GM12878 (cell line): ENCODE measurements around the gene TES. TPM values are rescaled to one million over a fixed set of nuclear protein-coding genes. Genes with fewer than 3 reads are reported as not detected.

Experiments used
- CBX3 ChIP-seq: fragments of 200-600 bp; sonication (generic); IDR thresholded peaks from 2 replicates; pipeline ENCODE4 v1.6.1; 2016; ENCODE audit warnings: low read depth, borderline replicate concordance
- CHD4 ChIP-seq: fragments of 200-600 bp; sonication (generic); IDR thresholded peaks from 2 replicates; pipeline ENCODE4 v1.6.1; 2016; ENCODE audit warnings: mild to moderate bottlenecking
- ESRRA ChIP-seq: IDR thresholded peaks from 2 replicates; pipeline ENCODE4 v1.6.1; 2012; ENCODE audit warnings: mild to moderate bottlenecking, low read length, improper control_type of control experiment
- ETV6 ChIP-seq, 2 experiments: fragments of 450-650 bp in 1 of 2; IDR thresholded peaks in 1 of 2; conservative IDR thresholded peaks in 1 of 2; 2 replicates each; pipeline ENCODE4 v1.6.1; 2014; ENCODE audit warnings: antibody characterized with exemption in 1 of 2, borderline replicate concordance in 1 of 2, low read depth in 1 of 2, mild to moderate bottlenecking in 1 of 2, moderate library complexity in 1 of 2
- MXI1 ChIP-seq: fragments of 150-350 bp; IDR thresholded peaks from 2 replicates; pipeline ENCODE4 v1.6.1; 2011; ENCODE audit warnings: low read depth, mild to moderate bottlenecking, inconsistent platforms, low read length, improper control_type of control experiment
- NRF1 ChIP-seq: conservative IDR thresholded peaks from 2 replicates; pipeline ENCODE4 v1.6.1; 2011; ENCODE audit warnings: mild to moderate bottlenecking, low read depth, low read length, improper control_type of control experiment
- PAX8 ChIP-seq: fragments of 450-650 bp; IDR thresholded peaks from 2 replicates; pipeline ENCODE4 v1.6.1; 2017; ENCODE audit warnings: mild to moderate bottlenecking, moderate library complexity
- RELA ChIP-seq: fragments of 450-650 bp; IDR thresholded peaks from 2 replicates; pipeline ENCODE4 v1.8.0; 2014; ENCODE audit warnings: borderline replicate concordance; ENCODE audit not compliant: partially characterized antibody
- SIN3A ChIP-seq: IDR thresholded peaks from 2 replicates; pipeline ENCODE4 v1.6.1; 2012; ENCODE audit warnings: low read depth, low read length, improper control_type of control experiment
- ZNF207 ChIP-seq: fragments of 450-650 bp; IDR thresholded peaks from 2 replicates; pipeline ENCODE4 v1.6.1; 2014; ENCODE audit warnings: antibody characterized with exemption, mild to moderate bottlenecking, borderline replicate concordance
- polyA plus RNA-seq, 11 experiments: library from polyadenylated mRNA; depleted of rRNA in 4 of 11; unstranded in 6 of 11; stranded (reverse) in 5 of 11; fragments of >200 nt; fragmentation: Nextera tagmentation in 4 of 11; fragmentation: Illumina TruSeq in 1 of 11; extraction: Ambion mirVana in 4 of 11; extraction: Trizol in 1 of 11; gene quantifications; 1 replicate in 1 of 11; 2 replicates in 10 of 11; pipeline versions ENCODE4 v1.2.1 to v1.2.3, GENCODE V29; 2011 to 2016; ENCODE audit warnings: inconsistent platforms in 2 of 11, missing spikeins in 2 of 11, low read depth in 1 of 11
- total RNA-seq, 4 experiments: library from RNA; depleted of rRNA in 3 of 4; stranded (reverse); fragments of >200 nt in 3 of 4; fragmentation: Illumina TruSeq in 1 of 4; extraction: Trizol in 1 of 4; gene quantifications; 2 replicates each; pipeline versions ENCODE4 v1.2.1 to v1.2.3, GENCODE V29; 2013 to 2021
- TF ChIP-seq, protein P1 (sequence below): fragments of 450-650 bp; IDR thresholded peaks from 2 replicates; pipeline ENCODE4 v1.6.1; 2017; ENCODE audit warnings: mild to moderate bottlenecking, moderate library complexity
- TF ChIP-seq, protein P2 (sequence below): IDR thresholded peaks from 2 replicates; pipeline ENCODE4 v1.6.1; 2012; ENCODE audit warnings: low read depth, low read length, improper control_type of control experiment

TES gene
- total and polyA plus RNA-seq, 10 of the 15 experiments (the other 5 are each of a cell fraction or from before 2014, with no cell fraction given) = 31.2 to 77.5 (median 59.2) TPM

DNA sequence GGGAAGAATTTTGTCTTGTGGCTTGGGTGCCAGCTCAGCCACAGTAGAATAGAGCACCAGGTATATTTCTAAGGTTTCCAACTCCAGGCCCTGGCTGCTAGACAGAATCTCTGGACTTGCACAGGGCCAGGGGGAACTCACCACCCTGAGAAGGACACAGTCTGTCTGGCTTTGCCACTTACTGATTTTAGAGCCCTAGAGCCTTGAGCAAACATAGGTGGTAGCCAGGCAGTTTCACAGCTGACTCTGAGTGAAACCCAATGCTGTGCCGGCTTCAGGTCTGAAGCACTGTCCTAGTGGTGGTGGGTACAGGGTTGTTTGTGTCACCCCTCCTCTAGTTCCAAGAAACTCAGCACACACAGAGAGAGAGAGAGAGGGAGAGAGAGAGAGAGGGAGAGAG is 81.6 kb downstream of the TES start (continued):
- TF ChIP-seq, protein P1, sequence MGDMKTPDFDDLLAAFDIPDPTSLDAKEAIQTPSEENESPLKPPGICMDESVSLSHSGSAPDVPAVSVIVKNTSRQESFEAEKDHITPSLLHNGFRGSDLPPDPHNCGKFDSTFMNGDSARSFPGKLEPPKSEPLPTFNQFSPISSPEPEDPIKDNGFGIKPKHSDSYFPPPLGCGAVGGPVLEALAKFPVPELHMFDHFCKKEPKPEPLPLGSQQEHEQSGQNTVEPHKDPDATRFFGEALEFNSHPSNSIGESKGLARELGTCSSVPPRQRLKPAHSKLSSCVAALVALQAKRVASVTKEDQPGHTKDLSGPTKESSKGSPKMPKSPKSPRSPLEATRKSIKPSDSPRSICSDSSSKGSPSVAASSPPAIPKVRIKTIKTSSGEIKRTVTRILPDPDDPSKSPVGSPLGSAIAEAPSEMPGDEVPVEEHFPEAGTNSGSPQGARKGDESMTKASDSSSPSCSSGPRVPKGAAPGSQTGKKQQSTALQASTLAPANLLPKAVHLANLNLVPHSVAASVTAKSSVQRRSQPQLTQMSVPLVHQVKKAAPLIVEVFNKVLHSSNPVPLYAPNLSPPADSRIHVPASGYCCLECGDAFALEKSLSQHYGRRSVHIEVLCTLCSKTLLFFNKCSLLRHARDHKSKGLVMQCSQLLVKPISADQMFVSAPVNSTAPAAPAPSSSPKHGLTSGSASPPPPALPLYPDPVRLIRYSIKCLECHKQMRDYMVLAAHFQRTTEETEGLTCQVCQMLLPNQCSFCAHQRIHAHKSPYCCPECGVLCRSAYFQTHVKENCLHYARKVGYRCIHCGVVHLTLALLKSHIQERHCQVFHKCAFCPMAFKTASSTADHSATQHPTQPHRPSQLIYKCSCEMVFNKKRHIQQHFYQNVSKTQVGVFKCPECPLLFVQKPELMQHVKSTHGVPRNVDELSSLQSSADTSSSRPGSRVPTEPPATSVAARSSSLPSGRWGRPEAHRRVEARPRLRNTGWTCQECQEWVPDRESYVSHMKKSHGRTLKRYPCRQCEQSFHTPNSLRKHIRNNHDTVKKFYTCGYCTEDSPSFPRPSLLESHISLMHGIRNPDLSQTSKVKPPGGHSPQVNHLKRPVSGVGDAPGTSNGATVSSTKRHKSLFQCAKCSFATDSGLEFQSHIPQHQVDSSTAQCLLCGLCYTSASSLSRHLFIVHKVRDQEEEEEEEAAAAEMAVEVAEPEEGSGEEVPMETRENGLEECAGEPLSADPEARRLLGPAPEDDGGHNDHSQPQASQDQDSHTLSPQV = no peak
- TF ChIP-seq NRF1 (no peak), MXI1 (no peak), ESRRA (no peak), CBX3 (no peak), SIN3A (no peak), ZNF207 (no peak), RELA (no peak), CHD4 (no peak), PAX8 (no peak), ETV6 (conservative IDR thresholded peaks at IDR 0.05 in 1 of 2, IDR thresholded peaks at IDR 0.05 in 1 of 2; ENCODE audit: borderline replicate concordance in 1 of 2, low read depth in 1 of 2) (no peak)
- TF ChIP-seq, protein P2, sequence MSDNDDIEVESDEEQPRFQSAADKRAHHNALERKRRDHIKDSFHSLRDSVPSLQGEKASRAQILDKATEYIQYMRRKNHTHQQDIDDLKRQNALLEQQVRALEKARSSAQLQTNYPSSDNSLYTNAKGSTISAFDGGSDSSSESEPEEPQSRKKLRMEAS = no peak
